ENCODE measurements around the gene SMIM5.
"Not testable (repeated sequence)": the region's sequence is repeated elsewhere in the genome, so short reads cannot be mapped to it uniquely, and the experiment has no call there.

Gene SMIM5

GRCh38 chr17:75632863-75633485 lies at the start of gene SMIM5:
Gene SMIM5, plus strand, starts transcription at chr17:75633434. Its CDS starts 6,768 bp downstream, at chr17:75640202.
- DNase-seq, result no peak

- no peak for DNase-seq
Measured at GRCh38 chr17:75584849-75585175, 48.4 kb upstream of the SMIM5 start.

GRCh38 chr17:75587675-75588595 lies 45.3 kb upstream of the SMIM5 start, which contains the start of gene MYO15B:
Gene MYO15B, plus strand, starts transcription at chr17:75587800. Its CDS starts 258 bp downstream, at chr17:75588058.
- no peak for DNase-seq

GRCh38 chr17:75588596-75589011 lies 44.6 kb upstream of the SMIM5 start:
- DNase-seq, result no peak

GRCh38 chr17:75589012-75589918 lies 44.0 kb upstream of the SMIM5 start:
- DNase-seq, result peak; percentile 73

- no peak for DNase-seq
Measured at GRCh38 chr17:75589919-75590303, 43.3 kb upstream of the SMIM5 start.

- no peak for DNase-seq
Measured at GRCh38 chr17:75590314-75590761, 42.9 kb upstream of the SMIM5 start.

- DNase-seq, result no peak
Measured at GRCh38 chr17:75590849-75591721, 42.1 kb upstream of the SMIM5 start.

GRCh38 chr17:75591722-75592302 lies 41.4 kb upstream of the SMIM5 start:
- no peak for DNase-seq

- no peak for DNase-seq
Measured at GRCh38 chr17:75592348-75593020, 40.8 kb upstream of the SMIM5 start.

- not testable (repeated sequence) for DNase-seq
Measured at GRCh38 chr17:75593430-75593829, 39.8 kb upstream of the SMIM5 start.

GRCh38 chr17:75594499-75595283 lies 38.5 kb upstream of the SMIM5 start:
- no peak for DNase-seq

- DNase-seq, result no peak
Measured at GRCh38 chr17:75595284-75595919, 37.8 kb upstream of the SMIM5 start.

- DNase-seq, result no peak
Measured at GRCh38 chr17:75595920-75596313, 37.3 kb upstream of the SMIM5 start.

GRCh38 chr17:75596320-75597087 lies 36.7 kb upstream of the SMIM5 start:
- no peak for DNase-seq

GRCh38 chr17:75601057-75601987 lies 31.9 kb upstream of the SMIM5 start:
- no peak for DNase-seq

- no peak for DNase-seq
Measured at GRCh38 chr17:75602644-75603043, 30.6 kb upstream of the SMIM5 start.

GRCh38 chr17:75603123-75603522 lies 30.1 kb upstream of the SMIM5 start:
- no peak for DNase-seq

All from NCI-H446 treated with DMSO at 0.1 percent for 48 hours (cell line).